Measurements from ENCODE around the gene MRPL55. TPM values are rescaled to one million over a fixed set of nuclear protein-coding genes. Genes with fewer than 3 reads are reported as not detected.
A peak's percentile ranks its signal among the peaks of the same experiment; 100 is the strongest.

Gene MRPL55
- total and polyA plus RNA-seq, 2 of the 13 experiments (the other 11 are each of a cell fraction or from before 2014, with no cell fraction given), result 58.6 to 92.9 TPM

- TF ChIP-seq PBX2 (CRISPR knock-in tag; IDR thresholded peaks at IDR 0.05) (peak; percentile 81), ZFP91 (CRISPR knock-in tag; IDR thresholded peaks at IDR 0.05; ENCODE audit: borderline replicate concordance) (peak; percentile 77), HNF4A (CRISPR knock-in tag; IDR thresholded peaks at IDR 0.05) (no peak), MED13 (CRISPR knock-in tag; IDR thresholded peaks at IDR 0.05) (0 out of 2 replicates have a peak, but pooled peaks have one; percentile 40), GMEB1 (CRISPR knock-in tag; IDR thresholded peaks at IDR 0.05; ENCODE audit: borderline replicate concordance) (peak; percentile 96), KDM2A (CRISPR knock-in tag; IDR thresholded peaks at IDR 0.05; ENCODE audit: borderline replicate concordance, low read depth) (peak; percentile 92), ZSCAN5A (CRISPR knock-in tag; IDR thresholded peaks at IDR 0.05; ENCODE audit: borderline replicate concordance) (no peak), AKNA (CRISPR knock-in tag; IDR thresholded peaks at IDR 0.05; ENCODE audit: borderline replicate concordance) (no peak), MTA3 (CRISPR knock-in tag; IDR thresholded peaks at IDR 0.05) (no peak), PAF1 (CRISPR knock-in tag; IDR thresholded peaks at IDR 0.05) (no peak), PTBP1 (IDR thresholded peaks at IDR 0.05; ENCODE audit: low read depth, low read length, poor library complexity, severe bottlenecking) (no peak), ZNF691 (CRISPR knock-in tag; IDR thresholded peaks at IDR 0.05; ENCODE audit: borderline replicate concordance, low read depth) (no peak)
These were observed 31.0 kb upstream of the MRPL55 start, which contains the start of gene GUK1 (continued) for GRCh38 chr1:228139931-228140723.

Measured in HepG2 (cell line).